GM21737 (cell line): Measurements from ENCODE around the gene TANGO6.
A peak's percentile ranks its signal among the peaks of the same experiment; 100 is the strongest.
"Not testable (repeated sequence)": the region's sequence is repeated elsewhere in the genome, so short reads cannot be mapped to it uniquely, and the experiment has no call there.

Experiments
- ATAC-seq: cut with Tn5 transposase; IDR thresholded peaks from one replicate; pipeline ENCODE4 v1.9.1; 2021; ENCODE audit warnings: mild to moderate bottlenecking, moderate library complexity; ENCODE audit not compliant: unreplicated experiment

The TANGO6 gene

GRCh38 chr16:68843482-68844210, at the start of gene TANGO6:
TANGO6 (plus strand) TSS chr16:68843531; CDS start chr16:68843618, 87 bp downstream.
- peak; percentile 86 for ATAC-seq

- ATAC-seq, result no peak
These were observed 44.9 kb upstream of the TANGO6 start for GRCh38 chr16:68798398-68798797.

GRCh38 chr16:68800257-68800875, 43.0 kb upstream of the TANGO6 start:
- peak; percentile 83 for ATAC-seq

- ATAC-seq, result no peak
These were observed 41.1 kb upstream of the TANGO6 start for GRCh38 chr16:68802190-68802589.

GRCh38 chr16:68806422-68806821, 36.9 kb upstream of the TANGO6 start:
- no peak for ATAC-seq

GRCh38 chr16:68806981-68807380, 36.4 kb upstream of the TANGO6 start:
- no peak for ATAC-seq

DNA sequence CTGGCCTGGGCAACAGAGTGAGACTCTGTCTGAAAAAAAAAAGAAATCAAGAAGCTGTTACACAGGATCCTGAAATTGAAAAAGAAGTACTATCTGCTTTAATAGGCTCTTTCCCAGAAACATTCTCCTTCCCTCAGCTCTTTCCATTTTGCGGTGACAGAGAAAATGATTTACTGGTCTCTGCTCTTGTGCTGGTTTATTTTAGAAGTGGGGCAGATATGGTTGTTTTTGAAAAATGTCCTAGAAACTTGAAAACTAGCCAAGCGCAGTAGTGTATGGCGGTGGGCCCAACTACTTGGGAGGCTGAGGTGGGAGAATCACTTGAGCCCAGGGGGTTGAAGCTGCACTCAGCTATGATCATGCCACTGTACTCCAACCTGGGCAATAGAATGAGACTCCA, 28.8 kb upstream of the TANGO6 start:
- no peak for ATAC-seq

DNA sequence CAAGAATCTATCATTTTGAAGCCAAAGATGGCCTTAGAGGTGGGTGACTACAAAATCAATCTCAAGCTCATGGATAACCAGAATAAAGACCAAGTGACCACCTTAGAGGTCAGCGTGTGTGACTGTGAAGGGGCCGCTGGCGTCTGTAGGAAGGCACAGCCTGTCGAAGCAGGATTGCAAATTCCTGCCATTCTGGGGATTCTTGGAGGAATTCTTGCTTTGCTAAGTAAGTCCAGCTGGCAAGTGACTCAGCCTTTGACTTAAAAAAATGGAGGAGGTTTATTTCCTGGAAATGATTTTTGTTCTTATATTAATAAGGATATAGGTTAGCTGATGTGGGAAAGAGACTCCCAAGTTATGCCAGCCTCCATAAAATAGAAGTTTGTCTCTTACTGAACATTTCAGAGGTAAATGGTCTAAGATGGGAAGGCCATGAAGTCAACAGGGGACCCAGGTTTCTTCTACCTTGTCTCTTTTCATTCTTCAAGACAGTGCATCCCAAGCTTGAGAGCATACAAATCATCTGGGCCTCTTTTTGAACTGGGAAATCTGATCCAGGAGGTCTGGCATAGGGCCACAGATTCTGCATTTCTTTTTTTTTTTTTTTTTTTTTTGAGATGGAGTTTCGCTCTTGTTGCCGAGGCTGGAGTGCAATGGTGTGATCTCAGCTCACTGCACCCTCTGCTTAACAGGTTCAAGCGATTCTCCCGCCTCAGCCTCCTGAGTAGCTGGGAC, 19.8 kb upstream of the TANGO6 start:
- ATAC-seq, result no peak

GRCh38 chr16:68825427-68825826, 17.9 kb upstream of the TANGO6 start:
- ATAC-seq, result no peak

DNA sequence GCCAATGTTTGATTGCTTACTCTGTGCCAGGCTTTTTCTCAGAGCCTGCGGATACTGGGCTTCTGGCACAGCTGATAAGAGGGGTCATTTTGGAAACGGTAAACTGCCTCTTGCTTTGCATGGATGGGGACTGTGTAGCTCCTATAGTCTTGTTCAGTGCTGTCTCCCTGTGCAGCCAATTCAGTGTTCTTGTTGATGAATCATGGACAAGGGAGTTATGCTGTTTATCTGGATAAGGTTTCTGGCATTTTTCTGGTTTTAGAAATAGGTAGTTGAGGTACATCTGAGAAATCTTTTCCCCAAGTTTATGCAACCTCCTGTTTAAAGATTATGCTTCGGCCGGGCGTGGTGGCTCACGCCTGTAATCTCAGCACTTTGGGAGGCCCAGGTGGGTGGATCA, 16.7 kb upstream of the TANGO6 start:
- ATAC-seq, result no peak

GRCh38 chr16:68833251-68833650, 10.1 kb upstream of the TANGO6 start:
- no peak for ATAC-seq

- no peak for ATAC-seq
These were observed 8.8 kb upstream of the TANGO6 start for GRCh38 chr16:68834550-68834949.

GRCh38 chr16:68835970-68836369, 7.4 kb upstream of the TANGO6 start:
- no peak for ATAC-seq

DNA sequence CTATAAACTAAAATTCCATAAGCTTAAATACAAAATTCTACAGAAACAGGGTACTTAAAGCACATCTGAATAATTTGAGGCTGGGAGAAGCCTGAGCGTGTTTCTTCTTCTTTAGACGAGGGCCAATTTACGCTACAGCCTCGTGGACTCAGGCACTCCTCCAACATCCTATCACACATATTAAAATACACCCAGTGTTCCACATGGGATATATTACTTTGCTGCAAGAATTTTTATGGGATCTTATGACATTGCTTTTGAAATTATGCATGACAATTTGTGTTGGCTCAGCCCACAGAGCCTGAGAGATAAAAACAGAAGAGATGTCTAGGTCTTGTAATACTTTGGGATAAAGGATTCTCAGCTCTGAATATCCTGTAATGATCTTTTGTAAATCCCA, 3.5 kb upstream of the TANGO6 start:
- ATAC-seq, result no peak

DNA sequence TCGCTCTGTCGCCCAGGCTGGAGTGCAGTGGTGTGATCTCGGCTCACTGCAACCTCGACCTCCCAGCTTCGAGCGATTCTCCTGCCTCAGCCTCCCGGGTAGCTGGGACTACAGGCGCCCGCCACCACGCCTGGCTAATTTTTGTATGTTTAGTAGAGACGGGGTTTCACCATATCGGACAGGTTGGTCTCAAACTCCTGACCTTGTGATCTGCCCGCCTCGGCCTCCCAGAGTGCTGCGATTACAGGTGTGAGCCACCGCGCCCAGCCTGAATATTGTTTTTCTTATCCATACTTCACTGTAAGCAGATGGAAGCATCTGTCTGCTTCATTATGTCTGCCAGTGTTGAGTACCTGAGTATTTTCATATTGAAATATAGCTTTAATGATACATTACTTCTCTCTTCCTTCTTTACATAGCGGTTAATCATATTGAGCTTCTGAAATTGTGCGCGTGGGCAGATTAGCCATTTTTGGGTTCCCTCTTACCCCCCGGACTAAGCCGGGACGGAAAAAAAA, 308 bp upstream of the TANGO6 start:
- ATAC-seq, result not testable (repeated sequence)

DNA sequence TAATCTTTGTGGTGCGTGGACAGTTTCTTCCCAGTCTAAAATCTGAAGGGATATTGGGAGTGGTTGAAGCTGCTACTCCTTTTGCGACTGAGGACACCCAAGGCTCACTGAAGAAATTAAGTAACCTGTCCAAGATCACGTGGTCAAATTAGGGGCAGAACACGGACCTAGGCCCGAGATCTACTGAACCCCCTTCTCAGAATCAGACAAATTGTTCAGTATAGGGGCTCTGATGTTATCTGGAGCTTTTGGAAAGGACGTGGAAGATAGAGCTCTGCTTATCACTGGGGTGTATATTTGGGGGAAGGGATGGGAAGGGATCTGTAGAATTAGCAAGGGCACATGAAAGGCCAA, 857 bp downstream of the TANGO6 start:
- peak; percentile 8 for ATAC-seq

DNA sequence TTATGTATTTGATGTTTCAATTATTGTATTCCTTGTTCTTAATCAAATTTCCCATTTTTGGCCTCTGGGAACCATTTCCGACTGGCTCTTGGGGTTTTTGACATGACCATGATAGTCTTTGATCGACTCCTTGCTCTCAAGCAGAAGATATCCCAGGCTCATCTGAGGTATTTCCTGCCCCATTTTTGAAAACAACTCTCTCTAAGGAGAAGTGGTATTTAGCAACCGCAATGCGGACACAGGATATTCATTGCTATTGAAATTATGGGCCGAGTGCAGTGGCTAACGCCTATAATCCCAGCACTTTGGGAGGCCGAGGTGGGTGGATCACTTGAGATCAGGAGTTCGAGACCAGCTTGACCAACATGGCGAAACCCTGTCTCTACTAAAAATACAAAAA, 5.5 kb downstream of the TANGO6 start:
- no peak for ATAC-seq

GRCh38 chr16:68850481-68850880, 7.2 kb downstream of the TANGO6 start:
- no peak for ATAC-seq

DNA sequence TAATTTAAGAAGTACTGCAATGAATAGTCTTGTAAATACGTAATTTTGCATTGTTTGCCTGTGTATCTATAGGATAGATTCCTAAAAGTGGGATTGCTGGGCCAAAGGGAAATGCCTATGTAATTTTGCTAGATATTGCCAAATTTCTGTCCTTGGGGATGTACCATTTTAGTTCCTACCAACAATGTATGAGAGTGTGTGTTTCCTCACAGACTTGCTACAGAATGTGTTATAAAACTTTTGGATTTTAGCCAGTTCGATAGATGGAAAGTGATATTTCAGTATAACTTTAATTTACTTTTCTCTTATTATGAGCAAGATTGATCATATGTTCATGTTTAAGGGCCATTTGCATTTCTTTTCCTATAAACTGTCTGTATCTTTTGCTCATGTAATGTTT, 8.3 kb downstream of the TANGO6 start:
- no peak for ATAC-seq

GRCh38 chr16:68857479-68857878, 14.1 kb downstream of the TANGO6 start:
- no peak for ATAC-seq

GRCh38 chr16:68859828-68860227, 16.5 kb downstream of the TANGO6 start:
- ATAC-seq, result no peak
